Left cardiac atrium (tissue), 4 donors: Measurements from ENCODE around the gene MYMK. TPM values are rescaled to one million over a fixed set of nuclear protein-coding genes. Genes with fewer than 3 reads are reported as not detected.
A peak's percentile ranks its signal among the peaks of the same experiment; 100 is the strongest.

Experiments used
- ATAC-seq, 2 donors: fragments of 200-7000 bp; cut with Tn5 transposase; one replicate each; pipeline ENCODE4 v1.9.1; 2020; ENCODE audit warnings: mild to moderate bottlenecking in 2 of 2, moderate library complexity in 2 of 2
- DNase-seq: peaks from one replicate; pipeline ENCODE4 v3.0.0-alpha.2; 2020
- intact Hi-C, 2 donors: fragments of 100-400 bp; cut with DNase I; formaldehyde crosslinking; loops; one replicate each; pipeline versions ENCODE4 v1.14.1 to v1.15.1; 2022 to 2023
- total RNA-seq, 2 donors: library from RNA; stranded (reverse); fragmentation: NEBNext Ultra II Directional; extraction: Animal tissue kit (Norgen Biotek cat#: 25700); gene quantifications; one replicate each; pipeline ENCODE4 v1.2.1, GENCODE V29; 2021
- donor health status: DM: no; HTN: yes; CAD: no.
- donor health status: DM: no; HTN: yes; CAD: no; lungs with severe emphysema.
- donor health status: DM: yes; HTN: yes; CAD: no.
- donor health status: Dilated cardiomyopathy.

The MYMK gene
- total RNA-seq, 2 donors from 2014 or later: not detected

- ATAC-seq (peak; percentile 32), DNase-seq (peak; percentile 77)
- intact Hi-C loops: no loop called here
Observed at GRCh38 chr9:133560311-133560710, 35.6 kb upstream of the MYMK start.

DNA sequence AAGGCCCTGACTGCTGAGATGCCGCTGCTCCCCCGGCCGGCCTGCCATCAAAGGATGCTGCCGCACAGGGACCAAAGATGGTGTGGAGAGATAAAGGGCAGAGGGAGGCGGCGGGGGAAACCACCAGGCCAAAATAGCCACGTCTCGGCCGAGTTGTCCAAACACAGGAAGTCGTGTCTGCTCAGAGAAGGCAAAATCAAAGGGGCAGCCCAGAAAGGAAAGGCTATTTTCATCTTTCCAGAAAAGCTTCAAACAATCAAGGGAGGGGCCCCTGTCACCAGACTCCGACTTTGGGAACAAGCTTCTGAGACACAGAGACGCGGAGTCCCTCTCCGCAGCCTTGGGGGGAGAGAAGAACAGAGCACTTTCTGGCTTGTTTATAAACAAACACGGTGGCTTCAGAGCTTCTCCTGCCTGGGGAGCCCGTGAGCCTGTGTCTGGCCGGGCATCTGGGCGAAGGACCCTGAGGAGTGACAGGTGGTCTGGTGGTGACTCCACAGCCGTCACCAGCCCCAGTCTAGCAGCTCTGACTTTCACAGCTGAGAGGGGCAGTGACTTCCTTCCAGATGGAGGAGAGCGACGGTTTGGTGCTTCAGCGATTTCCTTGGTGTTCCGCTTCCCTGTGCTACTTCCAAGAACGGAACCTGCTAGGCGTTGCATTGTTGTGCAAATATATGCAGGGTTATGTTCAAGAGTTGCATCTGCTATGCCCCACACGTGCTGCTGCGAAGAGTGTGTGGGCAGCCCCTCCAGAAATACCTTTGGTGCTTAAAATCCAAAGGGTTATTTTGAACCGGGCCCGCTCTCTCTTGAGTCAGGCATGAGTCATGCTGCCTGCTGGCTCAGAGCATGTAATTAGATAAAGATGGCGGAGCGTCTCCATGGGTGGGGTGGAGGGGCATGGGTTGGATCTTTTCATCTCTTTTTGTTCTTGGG, 33.7 kb upstream of the MYMK start:
- DNase-seq: peak; percentile 76
- intact Hi-C loops: no loop called here
- ATAC-seq: peak; percentile 42 to 73

DNA sequence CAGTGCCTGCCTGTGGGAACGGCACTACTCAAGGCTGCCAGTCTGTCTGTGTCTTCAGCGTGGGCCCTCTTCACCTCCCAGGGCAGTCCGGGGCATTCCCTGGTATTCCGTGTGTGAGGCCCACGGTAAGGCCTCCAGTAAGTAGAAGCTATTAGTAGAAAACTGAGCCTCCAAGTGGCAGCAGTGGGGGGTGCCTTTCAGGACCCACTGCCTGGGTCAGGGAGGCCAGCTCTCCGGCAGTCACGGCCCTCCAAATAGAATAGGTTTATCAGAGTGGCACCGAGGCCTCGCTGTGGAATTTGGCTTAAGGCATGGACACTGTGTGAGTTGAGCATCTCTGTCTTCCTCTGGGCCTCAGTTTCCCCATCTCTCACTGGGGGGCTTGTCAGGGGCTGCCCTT, 32.8 kb upstream of the MYMK start:
- ATAC-seq (peak in 1 of 2 donors; percentile 6), DNase-seq (no peak)
- intact Hi-C loops: no loop called here

GRCh38 chr9:133556354-133556753, 31.6 kb upstream of the MYMK start:
- DNase-seq: no peak
- intact Hi-C loops: no loop called here
- no peak for ATAC-seq

- no peak for DNase-seq
- intact Hi-C loops: no loop called here
- ATAC-seq: no peak
Observed at GRCh38 chr9:133554729-133555128, 30.0 kb upstream of the MYMK start.

- no peak for ATAC-seq
Observed at GRCh38 chr9:133553973-133554713, 29.4 kb upstream of the MYMK start.

GRCh38 chr9:133553123-133553522, 28.4 kb upstream of the MYMK start:
- intact Hi-C loops: no loop called here
- ATAC-seq (no peak), DNase-seq (no peak)

More at GRCh38 chr9:133553973-133554713, 29.4 kb upstream of the MYMK start:
- intact Hi-C loops: no loop called here
- DNase-seq: no peak

DNA sequence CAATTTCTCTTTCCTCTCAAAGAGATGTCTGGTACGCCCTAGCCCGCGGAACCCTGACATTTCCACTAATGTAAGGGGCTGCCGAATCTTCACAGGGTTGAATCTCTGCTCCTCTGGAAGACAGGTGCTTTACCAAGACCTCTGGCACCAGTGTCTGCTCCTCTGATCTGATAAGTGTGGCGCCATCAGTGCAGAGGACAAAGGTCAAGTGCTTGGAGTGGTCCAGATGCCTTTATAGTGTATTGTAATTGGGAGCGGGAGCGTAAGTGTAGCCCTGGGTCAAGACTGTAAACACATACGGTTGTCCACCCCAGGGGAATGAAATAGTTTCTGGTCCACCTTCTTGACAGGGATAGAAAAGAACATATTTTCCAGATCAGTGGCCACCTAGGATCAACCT, 27.5 kb upstream of the MYMK start:
- intact Hi-C loops: no loop called here
- DNase-seq (no peak), ATAC-seq (no peak)

DNA sequence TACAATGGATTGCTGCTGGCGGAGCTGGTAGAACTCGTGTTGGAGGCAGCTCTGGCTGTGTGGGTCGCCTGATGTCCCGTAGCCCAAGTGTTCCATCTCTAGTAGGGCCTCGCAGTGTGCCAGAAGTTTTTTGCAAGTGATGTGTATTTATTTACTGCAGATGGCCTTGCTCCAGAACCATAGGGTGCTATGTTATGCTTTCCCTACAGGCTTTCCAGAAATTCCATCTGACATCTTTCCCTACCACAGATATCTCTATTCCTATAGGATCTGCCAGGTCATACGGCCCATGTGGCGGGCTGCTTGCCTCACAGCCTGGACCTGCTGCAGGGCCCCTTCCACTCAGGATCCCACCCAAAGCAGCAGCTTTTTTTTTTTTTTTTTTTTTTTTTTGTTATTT, 26.7 kb upstream of the MYMK start:
- DNase-seq (no peak), ATAC-seq (no peak)
- intact Hi-C loops: no loop called here

DNA sequence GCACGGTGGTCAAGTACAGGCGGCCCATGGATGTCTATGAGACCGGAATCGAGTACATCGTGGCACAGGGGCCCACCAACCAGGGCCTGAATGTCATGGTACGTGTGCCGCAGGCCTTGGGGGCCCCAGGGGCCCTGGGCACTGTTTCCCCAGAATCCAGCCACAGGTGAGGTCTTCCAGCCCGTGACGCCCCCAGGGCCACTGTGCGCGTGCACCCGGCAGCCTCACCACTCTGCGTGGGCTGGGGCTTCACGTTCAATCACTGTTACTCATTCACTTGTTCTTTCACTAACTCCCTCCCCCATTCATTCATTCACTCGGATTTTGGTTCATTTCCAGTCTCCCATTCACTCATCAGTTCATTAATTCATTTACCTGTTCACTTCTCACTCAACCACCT, 22.4 kb upstream of the MYMK start:
- no peak for ATAC-seq
- DNase-seq: no peak
- intact Hi-C loops: no loop called here

GRCh38 chr9:133546287-133546680, 21.5 kb upstream of the MYMK start:
- peak in 1 of 2 donors; percentile 47 for ATAC-seq
- intact Hi-C loops: no loop called here
- DNase-seq: no peak

DNA sequence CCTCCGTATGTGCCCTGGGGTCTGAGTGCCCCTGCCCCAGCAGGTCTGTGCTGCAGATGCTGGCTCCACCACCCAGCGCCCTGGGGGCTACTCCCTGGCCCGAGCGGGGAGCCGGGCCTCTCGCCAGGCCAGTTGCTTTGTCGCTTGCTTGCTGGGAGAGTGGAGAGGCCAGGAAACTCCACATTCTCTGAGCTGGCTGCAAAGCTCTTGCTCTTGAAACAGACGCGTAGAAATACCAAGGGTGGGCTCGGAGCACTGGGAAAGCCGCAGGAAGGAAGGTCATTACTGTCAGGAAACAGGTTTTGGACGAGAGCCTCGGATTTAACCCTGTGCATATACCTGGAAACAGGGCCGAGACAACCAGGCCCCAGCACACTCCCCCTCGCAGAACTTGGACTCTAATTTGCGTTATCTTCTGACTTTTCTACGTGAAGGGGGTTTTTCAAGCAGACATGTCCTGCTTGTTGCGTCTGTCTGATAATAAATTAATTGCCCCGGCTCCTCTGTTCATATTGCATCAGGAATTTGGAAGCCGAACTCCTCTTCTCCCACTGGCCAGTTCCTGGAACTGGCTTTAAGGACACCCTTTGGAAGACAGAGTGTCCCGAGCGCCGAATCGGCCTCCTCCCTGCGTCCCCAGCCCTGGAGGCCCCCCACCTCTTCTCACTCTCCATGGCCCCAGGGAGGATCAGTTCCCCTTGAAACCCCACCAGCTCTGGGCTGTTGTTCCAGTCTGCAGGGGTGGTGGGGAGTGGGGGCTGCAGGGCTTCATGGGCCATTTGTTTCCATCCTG, 20.9 kb upstream of the MYMK start:
- intact Hi-C loops: no loop called here
- DNase-seq (no peak), ATAC-seq (peak; percentile 20 to 61)

GRCh38 chr9:133543772-133544467, 19.2 kb upstream of the MYMK start:
- intact Hi-C loops: no loop called here
- ATAC-seq (no peak), DNase-seq (no peak)

GRCh38 chr9:133542002-133542401, 17.2 kb upstream of the MYMK start:
- intact Hi-C loops: no loop called here
- ATAC-seq (peak in 1 of 2 donors; percentile 15), DNase-seq (no peak)

- ATAC-seq: no peak
- intact Hi-C loops: no loop called here
- no peak for DNase-seq
Observed at GRCh38 chr9:133540698-133541025, 15.9 kb upstream of the MYMK start.

DNA sequence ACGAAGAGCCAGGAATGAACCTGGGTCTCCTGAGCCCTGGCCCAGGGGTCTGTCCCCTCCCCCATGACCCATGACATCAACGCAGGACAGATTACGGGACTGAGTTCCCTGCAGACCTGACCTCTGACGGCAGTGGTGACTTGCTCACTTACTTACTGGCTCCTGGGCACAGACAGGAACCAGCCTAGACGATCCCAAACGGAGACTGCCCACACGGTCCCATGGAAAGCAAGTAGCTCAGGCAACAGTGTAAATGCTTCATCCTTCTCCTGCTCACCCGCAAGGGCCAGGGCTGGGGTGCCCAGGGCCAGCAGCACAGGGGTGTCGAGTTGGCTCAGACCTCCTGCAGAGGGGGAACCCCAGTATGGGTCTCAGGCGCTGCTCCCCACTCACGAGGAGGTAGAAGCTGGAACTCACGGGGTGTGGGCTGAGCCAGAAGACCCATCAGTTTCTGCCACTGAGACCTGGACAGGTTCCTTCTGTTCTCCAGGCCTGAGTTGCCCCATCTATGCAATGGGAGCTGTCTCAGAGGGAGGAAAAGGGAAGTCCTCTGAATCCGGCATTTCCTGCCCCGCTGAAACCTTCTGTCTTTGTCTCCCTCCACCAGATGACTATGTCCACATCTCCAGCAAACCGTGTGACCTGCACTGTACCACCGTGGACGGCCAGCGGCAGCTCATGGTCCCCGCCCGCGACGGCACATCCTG, 15.4 kb upstream of the MYMK start:
- intact Hi-C loops: loop anchor here in 1 of 2 donors (5.0 kb wide), 1 partner anchor 42 kb away; no protein-coding TSS in a partner anchor
- DNase-seq: no peak
- peak in 1 of 2 donors; percentile 8 for ATAC-seq

DNA sequence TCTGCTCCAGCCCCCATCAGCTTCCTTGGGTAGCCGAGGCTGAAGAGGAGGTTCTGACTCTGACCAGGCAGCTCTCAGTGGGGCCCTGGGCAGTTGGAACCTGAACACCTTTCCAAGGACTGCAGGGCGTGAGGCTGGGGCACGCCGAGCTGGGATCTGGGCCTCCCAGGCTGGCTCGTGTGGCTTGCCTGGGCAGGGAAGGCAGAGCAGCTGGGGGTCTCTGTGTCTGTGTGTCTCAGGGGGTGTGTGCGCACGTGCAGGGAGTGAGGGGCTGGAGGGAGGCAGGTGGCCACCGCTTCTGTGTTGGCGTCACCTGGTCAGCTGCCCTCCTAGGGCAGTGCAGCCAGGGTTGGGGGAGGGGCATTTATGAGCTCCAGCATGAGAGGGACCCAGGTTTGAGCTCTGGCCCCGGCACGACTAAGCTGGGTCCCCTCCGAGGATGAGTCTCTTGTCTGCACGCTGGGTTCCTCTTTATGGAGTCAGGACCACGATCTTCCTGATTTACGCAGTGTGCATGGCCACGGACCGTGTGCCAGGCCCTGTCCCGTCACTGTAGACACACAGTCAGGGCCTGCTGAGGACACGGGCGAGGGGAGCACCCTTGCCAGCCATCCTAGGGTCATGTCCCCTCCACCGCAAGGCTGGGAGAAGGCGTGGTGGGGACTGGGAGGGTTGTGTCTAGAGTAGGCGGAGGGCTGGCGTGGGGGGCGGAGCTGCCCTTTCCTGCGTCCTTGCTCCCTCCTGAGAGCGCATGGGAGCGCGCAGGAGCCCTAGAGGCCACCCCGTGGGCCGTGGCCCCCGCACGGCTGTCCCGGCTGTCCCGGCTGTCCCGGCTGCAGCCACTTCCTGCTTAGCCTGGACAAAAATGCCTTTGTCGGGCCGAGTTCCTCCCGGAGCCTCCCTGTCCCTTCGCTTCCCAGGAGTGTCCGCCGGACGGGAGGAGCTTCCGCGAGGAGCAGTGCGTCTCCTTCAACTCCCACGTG, 14.4 kb upstream of the MYMK start:
- intact Hi-C loops: loop anchor here in 1 of 2 donors (5.0 kb wide), 1 partner anchor 43 kb away; no protein-coding TSS in a partner anchor
- DNase-seq (peak; percentile 72), ATAC-seq (peak; percentile 44 to 59)
